Thoracic aorta endothelial cell (primary cell): ENCODE results near the gene ZNF185. TPM values are rescaled to one million over a fixed set of nuclear protein-coding genes. Genes with fewer than 3 reads are reported as not detected.

Experiments used
- total RNA-seq: library from RNA; depleted of rRNA; stranded (reverse); fragments of >200 nt; gene quantifications from 2 replicates; pipeline ENCODE4 v1.2.3, GENCODE V29; 2012

ZNF185 gene
- total RNA-seq, result 29.1 and 64.0 TPM in 2 replicates

DNA sequence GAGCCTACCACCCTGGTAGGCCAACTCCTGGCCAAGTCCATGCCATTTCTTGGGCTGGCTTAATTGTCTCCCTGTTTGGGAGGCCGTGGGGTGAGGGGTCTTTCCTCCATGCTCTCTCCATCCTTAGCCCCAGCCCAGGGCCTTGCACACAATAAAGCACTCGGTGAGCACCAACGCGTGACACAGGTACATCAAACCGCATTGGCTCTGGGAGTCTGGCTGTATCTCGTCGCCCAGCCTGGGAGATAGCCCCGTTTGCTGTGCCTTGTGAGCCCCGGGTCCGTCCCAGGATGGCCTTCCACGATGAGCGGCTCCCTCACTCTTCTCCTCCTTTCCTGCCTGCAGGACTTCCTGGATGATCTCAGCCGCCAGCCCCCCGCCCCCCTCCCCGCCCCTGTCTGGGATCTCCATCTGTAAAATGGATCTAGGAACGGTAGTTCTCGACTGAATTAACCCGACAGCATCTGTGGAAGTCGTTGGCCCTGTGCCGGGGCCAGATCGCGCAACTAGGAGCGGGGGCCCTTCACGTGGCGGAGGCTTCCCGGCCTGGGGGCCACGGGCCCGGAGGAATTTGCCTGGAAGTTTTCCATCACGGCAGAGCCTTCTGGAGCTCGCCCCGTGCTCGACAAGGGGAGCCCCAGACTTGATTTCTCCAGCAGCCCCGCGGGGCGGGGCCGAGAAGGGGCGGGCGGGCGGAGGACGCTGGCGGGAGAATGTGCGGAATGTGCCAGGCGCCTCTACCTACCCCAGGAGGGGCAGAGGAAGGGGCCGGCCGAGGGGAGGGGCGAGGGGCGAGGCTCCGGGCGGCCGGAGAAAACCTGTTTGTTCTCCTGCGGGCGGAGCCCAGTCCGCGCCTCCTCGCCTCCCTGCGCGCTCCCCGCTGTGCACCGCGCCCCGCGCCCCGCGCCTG lies at the start of gene ZNF185:
Gene ZNF185 (plus strand): TSS at position 846 of the 910 bp plus-strand sequence. CDS start 16,423 bp downstream, outside the sequence.

Other genes starting within 250 kb of the ZNF185 start
- gene MAGEA3, start 199.3 kb upstream of the ZNF185 start, total RNA-seq, result not detected in 2 replicates
- not detected in 2 replicates for gene CSAG2, start 188.8 kb upstream of the ZNF185 start, total RNA-seq
- gene MAGEA2B, start 183.4 kb upstream of the ZNF185 start, total RNA-seq, result not detected in 2 replicates
- not detected in 2 replicates for gene CSAG1, start 164.3 kb upstream of the ZNF185 start, total RNA-seq
- gene MAGEA12, start 164.3 kb upstream of the ZNF185 start, total RNA-seq, result not detected in 2 replicates
- not detected in 2 replicates for gene MAGEA2, start 144.2 kb upstream of the ZNF185 start, total RNA-seq
- gene CSAG3, start 138.8 kb upstream of the ZNF185 start, total RNA-seq, result not detected in 2 replicates
- gene MAGEA6, start 128.4 kb upstream of the ZNF185 start, total RNA-seq, result not detected in 2 replicates
- gene CETN2, start 67.3 kb upstream of the ZNF185 start, total RNA-seq, result 35.7 and 41.9 TPM in 2 replicates
- 21.9 and 33.3 TPM in 2 replicates for gene NSDHL, start 67.0 kb upstream of the ZNF185 start, total RNA-seq
- gene PNMA5, start 96.0 kb downstream of the ZNF185 start, total RNA-seq, result not detected in 2 replicates
- gene PNMA3, start 158.4 kb downstream of the ZNF185 start, total RNA-seq, result not detected in 2 replicates
- gene PNMA6A, start 174.4 kb downstream of the ZNF185 start, total RNA-seq, result 0.40 and 0.93 TPM in 2 replicates